ENCODE results near the gene ASTN2. TPM values are rescaled to one million over a fixed set of nuclear protein-coding genes. Genes with fewer than 3 reads are reported as not detected.

Gene ASTN2
- total RNA-seq, 2 donors from 2014 or later, result 113 to 153 TPM

DNA sequence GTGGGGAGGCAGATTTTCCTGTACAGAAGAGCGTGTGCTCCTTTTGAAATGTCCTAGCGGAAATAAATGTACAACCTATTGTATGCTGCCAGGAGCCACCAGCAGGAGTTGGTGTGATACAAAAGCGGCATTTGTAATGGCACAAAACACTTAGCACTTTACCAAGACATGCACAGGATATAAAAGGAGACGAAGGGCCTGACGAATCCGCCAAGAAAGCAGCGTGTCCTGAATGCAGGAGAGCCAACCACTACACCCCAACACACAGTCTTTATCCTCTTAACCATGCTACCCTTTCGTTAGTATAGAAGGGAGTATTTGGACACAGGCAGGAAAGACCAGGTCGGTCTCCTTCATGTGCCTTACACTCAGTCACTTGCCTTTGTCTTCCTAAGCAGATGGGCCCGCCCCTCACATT is 509.7 kb downstream of the ASTN2 start:
- no peak for DNase-seq (ENCODE audit: low spot score)
- Histone ChIP-seq H3K27me3 (replicated peaks; ENCODE audit: insufficient read depth) (no peaks in the 10 kb centered on the region), H3K36me3 (no peaks in the 10 kb centered on the region), H3K27ac (no peak overlapping the region), H3K4me3 (no peak overlapping the region), H3K9me3 (no peaks in the 10 kb centered on the region), H3K4me1 (replicated peaks) (no peaks in the 10 kb centered on the region)
- TF ChIP-seq POLR2A (IDR thresholded peaks at IDR 0.05), result no peak
- no peak for TF ChIP-seq POLR2AphosphoS5 (IDR thresholded peaks at IDR 0.05)
- TF ChIP-seq, protein P1, sequence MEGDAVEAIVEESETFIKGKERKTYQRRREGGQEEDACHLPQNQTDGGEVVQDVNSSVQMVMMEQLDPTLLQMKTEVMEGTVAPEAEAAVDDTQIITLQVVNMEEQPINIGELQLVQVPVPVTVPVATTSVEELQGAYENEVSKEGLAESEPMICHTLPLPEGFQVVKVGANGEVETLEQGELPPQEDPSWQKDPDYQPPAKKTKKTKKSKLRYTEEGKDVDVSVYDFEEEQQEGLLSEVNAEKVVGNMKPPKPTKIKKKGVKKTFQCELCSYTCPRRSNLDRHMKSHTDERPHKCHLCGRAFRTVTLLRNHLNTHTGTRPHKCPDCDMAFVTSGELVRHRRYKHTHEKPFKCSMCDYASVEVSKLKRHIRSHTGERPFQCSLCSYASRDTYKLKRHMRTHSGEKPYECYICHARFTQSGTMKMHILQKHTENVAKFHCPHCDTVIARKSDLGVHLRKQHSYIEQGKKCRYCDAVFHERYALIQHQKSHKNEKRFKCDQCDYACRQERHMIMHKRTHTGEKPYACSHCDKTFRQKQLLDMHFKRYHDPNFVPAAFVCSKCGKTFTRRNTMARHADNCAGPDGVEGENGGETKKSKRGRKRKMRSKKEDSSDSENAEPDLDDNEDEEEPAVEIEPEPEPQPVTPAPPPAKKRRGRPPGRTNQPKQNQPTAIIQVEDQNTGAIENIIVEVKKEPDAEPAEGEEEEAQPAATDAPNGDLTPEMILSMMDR (IDR thresholded peaks at IDR 0.05), result no peak
- intact Hi-C loops (cut with DNase I), result no loop called here
- WGBS, result 65% methylated on average over 10 of the region's 10 CpGs

DNA sequence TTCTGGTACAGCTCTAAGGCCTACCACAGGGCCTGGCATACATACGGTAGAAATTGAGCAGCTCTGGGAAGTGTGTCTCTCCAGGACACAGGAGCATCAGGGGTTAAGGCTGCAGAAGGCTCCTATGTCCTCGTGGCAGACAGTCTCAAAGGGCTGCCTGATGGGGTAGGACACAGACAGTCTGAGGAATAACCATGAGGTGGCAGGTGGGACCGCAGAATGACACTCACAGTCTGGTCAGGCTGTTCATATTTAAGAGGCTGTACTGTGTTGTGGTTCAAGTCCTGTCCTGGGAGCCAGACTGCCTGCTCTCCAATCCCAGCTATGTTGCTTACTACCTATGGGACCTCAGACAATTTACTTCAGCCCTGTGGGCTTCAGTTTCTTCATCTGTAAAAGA is 510.7 kb downstream of the ASTN2 start:
- Histone ChIP-seq H3K4me1 (replicated peaks) (no peaks in the 10 kb centered on the region), H3K27ac (no peak overlapping the region), H3K4me3 (no peak overlapping the region), H3K36me3 (no peaks in the 10 kb centered on the region), H3K27me3 (replicated peaks; ENCODE audit: insufficient read depth) (no peaks in the 10 kb centered on the region), H3K9me3 (no peaks in the 10 kb centered on the region)
- DNase-seq (ENCODE audit: low spot score), result no peak
- WGBS, result 66% methylated on average over 3 of the region's 3 CpGs
- intact Hi-C loops (cut with DNase I), result no loop called here
- TF ChIP-seq POLR2AphosphoS5 (IDR thresholded peaks at IDR 0.05) (no peak), POLR2A (IDR thresholded peaks at IDR 0.05) (no peak)
- TF ChIP-seq, protein P1 (IDR thresholded peaks at IDR 0.05), result no peak

DNA sequence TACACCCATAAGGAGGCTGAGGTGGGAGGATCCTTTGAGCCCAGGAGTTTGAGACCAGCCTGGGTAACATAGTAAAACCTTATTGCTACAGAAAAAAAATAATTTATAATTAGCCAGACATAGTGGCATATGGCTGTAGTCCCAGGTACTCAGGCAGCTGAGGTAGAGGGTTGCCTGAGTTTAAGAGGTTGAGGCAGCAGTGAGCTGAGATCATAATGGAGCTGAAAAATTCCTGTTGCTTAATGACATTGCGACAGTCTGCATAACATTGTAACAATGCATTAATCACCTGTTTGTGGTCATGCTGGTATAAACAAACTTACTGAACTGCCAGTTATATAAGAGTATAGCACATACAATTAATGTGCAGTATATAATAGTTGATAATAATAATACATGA is 513.6 kb downstream of the ASTN2 start:
- Histone ChIP-seq H3K36me3 (no peaks in the 10 kb centered on the region), H3K9me3 (no peaks in the 10 kb centered on the region), H3K27ac (no peak overlapping the region), H3K27me3 (replicated peaks; ENCODE audit: insufficient read depth) (no peaks in the 10 kb centered on the region), H3K4me1 (replicated peaks) (no peaks in the 10 kb centered on the region), H3K4me3 (no peak overlapping the region)
- no peak for DNase-seq (ENCODE audit: low spot score)
- WGBS, result 43% methylated on average over 1 of the region's 1 CpG
- no peak for TF ChIP-seq POLR2AphosphoS5 (IDR thresholded peaks at IDR 0.05)
- no peak for TF ChIP-seq POLR2A (IDR thresholded peaks at IDR 0.05)
- TF ChIP-seq, protein P1 (IDR thresholded peaks at IDR 0.05), result no peak
- intact Hi-C loops (cut with DNase I), result no loop called here

DNA sequence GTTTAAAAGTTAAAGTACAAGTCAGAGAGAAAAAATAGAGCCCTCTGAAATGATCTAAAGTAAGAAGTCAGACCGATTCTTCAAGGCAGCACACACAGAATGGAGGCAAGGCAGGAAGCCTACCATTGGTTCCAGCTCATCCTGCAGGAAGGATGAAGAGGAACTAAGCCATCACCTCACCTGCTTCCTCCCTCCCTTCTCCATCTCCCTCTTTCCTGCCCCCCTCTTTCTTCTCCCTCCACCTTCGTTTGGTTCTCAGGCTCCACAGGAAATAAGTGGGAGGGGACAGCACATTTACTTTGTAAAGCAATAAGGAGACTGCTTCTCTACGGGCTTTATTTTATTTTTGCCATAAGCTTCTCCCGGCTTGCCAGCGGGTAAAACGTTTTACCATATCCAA is 514.3 kb downstream of the ASTN2 start:
- H3K27me3 ChIP-seq (replicated peaks; ENCODE audit: insufficient read depth), result no peaks in the 10 kb centered on the region
- H3K36me3 ChIP-seq, result no peaks in the 10 kb centered on the region
- H3K4me1 ChIP-seq (replicated peaks), result no peaks in the 10 kb centered on the region
- no peaks in the 10 kb centered on the region for H3K9me3 ChIP-seq
- TF ChIP-seq POLR2A (IDR thresholded peaks at IDR 0.05) (no peak), POLR2AphosphoS5 (IDR thresholded peaks at IDR 0.05) (no peak)
- TF ChIP-seq, protein P1 (IDR thresholded peaks at IDR 0.05), result no peak
- no peak for DNase-seq (ENCODE audit: low spot score)
- no peak overlapping the region for H3K27ac ChIP-seq
- no peak overlapping the region for H3K4me3 ChIP-seq
- intact Hi-C loops (cut with DNase I), result no loop called here
- WGBS, result 80% methylated on average over 6 of the region's 6 CpGs

DNA sequence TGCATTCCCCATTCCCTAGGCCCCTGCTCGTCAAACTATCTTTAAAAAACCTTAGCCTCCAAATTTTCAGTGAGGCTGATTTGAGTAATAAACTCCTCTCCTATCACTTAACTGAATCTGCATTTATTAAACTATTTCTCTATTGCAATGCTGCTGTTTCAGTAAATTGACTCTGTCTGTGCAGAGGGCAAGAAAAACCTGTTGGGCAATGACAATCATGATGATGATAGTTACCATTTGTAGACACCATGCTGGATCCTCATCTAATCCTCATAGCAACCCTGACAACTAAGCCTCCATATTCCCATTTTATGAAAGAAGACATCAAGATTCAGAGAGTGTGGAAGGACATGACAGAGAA is 514.9 kb downstream of the ASTN2 start:
- WGBS, result 80% methylated on average over 1 of the region's 1 CpG
- H3K36me3 ChIP-seq, result no peaks in the 10 kb centered on the region

More for the DNA sequence above, 514.9 kb downstream of the ASTN2 start:
- no peak overlapping the region for H3K4me3 ChIP-seq
- TF ChIP-seq POLR2AphosphoS5 (IDR thresholded peaks at IDR 0.05), result no peak
- no peak for TF ChIP-seq POLR2A (IDR thresholded peaks at IDR 0.05)
- TF ChIP-seq, protein P1 (IDR thresholded peaks at IDR 0.05), result no peak
- H3K9me3 ChIP-seq, result no peaks in the 10 kb centered on the region
- no peaks in the 10 kb centered on the region for H3K27me3 ChIP-seq (replicated peaks; ENCODE audit: insufficient read depth)
- intact Hi-C loops (cut with DNase I), result no loop called here
- no peaks in the 10 kb centered on the region for H3K4me1 ChIP-seq (replicated peaks)
- no peak for DNase-seq (ENCODE audit: low spot score)
- no peak overlapping the region for H3K27ac ChIP-seq

Data from prostate gland (tissue), 2 donors.